ENCODE measurements around the gene MTMR6. TPM values are rescaled to one million over a fixed set of nuclear protein-coding genes. Genes with fewer than 3 reads are reported as not detected.

MTMR6 gene
- total RNA-seq (2021) (7.7 and 10.8 TPM in 2 replicates), Bru-seq, nascent RNA (percentile 74 among the genes with signal in this experiment), BruChase-seq, experiment 1, labeled RNA remaining after a 2-hour chase (percentile 75 among the genes with signal in this experiment), BruChase-seq, experiment 2, labeled RNA remaining after a 6-hour chase (percentile 84 among the genes with signal in this experiment)
- long read RNA-seq, full-length matches to known transcripts, result 15 of 22 reads
- long read RNA-seq, partial matches to known transcripts, result 1 of 22 reads
- long read RNA-seq, other reads (novel, unspliced or antisense), result 6 of 22 reads

DNA sequence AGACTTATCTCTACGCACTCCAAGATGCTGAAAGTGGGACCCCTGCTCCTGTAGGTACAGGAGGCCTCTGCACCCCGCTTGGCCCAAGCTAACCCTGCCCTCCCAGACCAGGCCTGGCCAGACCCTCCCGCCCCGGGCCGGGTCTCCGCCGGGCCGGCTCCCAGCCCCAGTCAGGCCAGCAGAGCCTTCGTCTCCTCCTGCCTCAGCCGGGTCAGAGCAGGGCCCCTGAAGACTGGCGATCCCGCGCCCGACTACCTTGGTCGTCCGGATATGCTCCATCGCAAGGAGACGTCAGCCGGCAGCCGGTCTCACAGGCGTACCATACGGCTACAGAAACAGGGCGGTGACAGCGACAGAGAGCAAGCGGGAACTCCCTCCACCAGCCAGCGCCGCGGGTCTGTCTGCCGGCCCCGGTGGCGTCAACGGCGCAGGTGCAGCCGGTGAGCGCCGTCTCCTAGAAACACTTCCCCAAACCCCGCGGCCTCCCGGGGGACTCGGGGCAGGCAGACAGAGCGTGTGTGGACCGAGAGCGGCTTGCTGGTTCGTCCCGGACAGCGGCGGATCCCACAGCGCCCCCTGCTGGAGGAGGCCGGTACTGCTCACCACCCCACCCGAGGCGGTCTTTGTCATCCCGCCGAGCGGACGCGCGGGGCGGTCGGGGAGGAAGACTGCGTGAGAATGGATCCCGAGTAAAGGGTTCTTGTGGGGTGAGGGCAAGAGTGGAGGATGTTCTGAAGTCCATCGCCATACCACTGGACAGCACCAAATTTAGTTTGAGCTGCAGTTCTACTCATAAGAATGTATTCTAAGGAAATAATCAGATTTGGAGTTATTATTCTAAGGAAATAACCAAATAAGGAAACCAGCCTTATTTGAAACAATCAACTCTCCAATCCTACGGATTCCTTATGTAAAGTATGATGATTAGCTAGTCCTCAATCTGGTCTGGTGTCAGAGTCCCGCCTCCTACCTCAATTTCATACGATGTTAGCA is at the start of gene MTMR6:
TSS of gene MTMR6 (minus strand) at position 520 of the 993 bp plus-strand sequence. CDS start at position 279, 241 bp downstream.
- H3F3A ChIP-seq (ENCODE audit: insufficient read depth, low read depth), result no peaks in the 10 kb centered on the region
- peak within 1 kb of the TSS; percentile 74 for H3K4me3 ChIP-seq
- H3K4me1 ChIP-seq (replicated peaks; ENCODE audit: insufficient read depth), result peaks cover 13% of the 10 kb centered on the region
- no peaks in the 10 kb centered on the region for H3K9me3 ChIP-seq (ENCODE audit: insufficient read depth, low read depth)
- 0 out of 2 replicates have a peak, but pooled peaks cover 3% of the 10 kb centered on the region for H4K20me1 ChIP-seq (ENCODE audit: insufficient read depth)
- peaks cover 25% of the 10 kb centered on the region for H3K79me2 ChIP-seq (ENCODE audit: low read depth)
- no peaks in the 10 kb centered on the region for H3K27me3 ChIP-seq (ENCODE audit: insufficient read depth, low read depth)
- no peak for TF ChIP-seq EZH2 (IDR thresholded peaks at IDR 0.05; ENCODE audit: low read depth)
- TF ChIP-seq, protein P1, sequence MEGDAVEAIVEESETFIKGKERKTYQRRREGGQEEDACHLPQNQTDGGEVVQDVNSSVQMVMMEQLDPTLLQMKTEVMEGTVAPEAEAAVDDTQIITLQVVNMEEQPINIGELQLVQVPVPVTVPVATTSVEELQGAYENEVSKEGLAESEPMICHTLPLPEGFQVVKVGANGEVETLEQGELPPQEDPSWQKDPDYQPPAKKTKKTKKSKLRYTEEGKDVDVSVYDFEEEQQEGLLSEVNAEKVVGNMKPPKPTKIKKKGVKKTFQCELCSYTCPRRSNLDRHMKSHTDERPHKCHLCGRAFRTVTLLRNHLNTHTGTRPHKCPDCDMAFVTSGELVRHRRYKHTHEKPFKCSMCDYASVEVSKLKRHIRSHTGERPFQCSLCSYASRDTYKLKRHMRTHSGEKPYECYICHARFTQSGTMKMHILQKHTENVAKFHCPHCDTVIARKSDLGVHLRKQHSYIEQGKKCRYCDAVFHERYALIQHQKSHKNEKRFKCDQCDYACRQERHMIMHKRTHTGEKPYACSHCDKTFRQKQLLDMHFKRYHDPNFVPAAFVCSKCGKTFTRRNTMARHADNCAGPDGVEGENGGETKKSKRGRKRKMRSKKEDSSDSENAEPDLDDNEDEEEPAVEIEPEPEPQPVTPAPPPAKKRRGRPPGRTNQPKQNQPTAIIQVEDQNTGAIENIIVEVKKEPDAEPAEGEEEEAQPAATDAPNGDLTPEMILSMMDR (conservative IDR thresholded peaks at IDR 0.05), result peak; percentile 98
- no peaks in the 10 kb centered on the region for H3K36me3 ChIP-seq (ENCODE audit: low read depth)
- no peaks in the 10 kb centered on the region for H3K9me2 ChIP-seq (ENCODE audit: insufficient read depth)
- CTCF ChIA-PET, result no interaction called here
- BruUV-seq (replicated peaks), result TSS peak; percentile 36
- H2AFZ ChIP-seq, result peak within 1 kb of the TSS; percentile 96
- peak; percentile 65 to 85 for DNase-seq
- H3K4me2 ChIP-seq, result peak within 1 kb of the TSS; percentile 93
- no peak within 1 kb of the TSS for H3K27ac ChIP-seq
- POLR2A ChIA-PET (ENCODE audit: unreplicated experiment), result interaction anchor here (0.5 to 0.7 kb wide), 2 partner anchors 19 to 60 kb away, joined by 10 to 16 read pairs; no protein-coding TSS in a partner anchor
- intact Hi-C loops (cut with micrococcal nuclease; ENCODE audit: unreplicated experiment), result no loop called here

DNA sequence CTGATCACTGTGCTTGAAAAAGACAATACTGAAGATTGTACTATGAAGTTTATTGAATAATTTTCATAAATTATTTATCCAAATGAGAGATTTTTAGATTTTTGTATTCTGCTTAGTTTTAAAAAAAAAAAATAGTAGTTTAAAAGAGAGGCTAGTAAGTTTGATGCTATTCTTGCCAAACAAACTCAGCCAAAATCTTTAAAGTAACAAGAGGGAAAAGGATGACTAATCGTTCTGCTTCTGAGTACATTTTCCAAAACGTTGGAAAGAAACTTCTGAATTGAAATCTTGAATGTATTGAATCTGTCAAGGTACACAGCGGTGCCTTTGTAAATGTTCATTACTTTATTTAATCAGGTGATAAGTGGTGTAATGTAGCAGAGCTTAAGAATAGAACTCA is 48.6 kb upstream of the MTMR6 start:
- DNase-seq, result no peak
- POLR2A ChIA-PET (ENCODE audit: unreplicated experiment), result no interaction called here
- no peak overlapping the region for H2AFZ ChIP-seq
- CTCF ChIA-PET, result no interaction called here
- H3K36me3 ChIP-seq (ENCODE audit: low read depth), result peaks cover 57% of the 10 kb centered on the region
- H3K9me3 ChIP-seq (ENCODE audit: insufficient read depth, low read depth), result no peaks in the 10 kb centered on the region
- BruUV-seq (replicated peaks), result no TSS peak
- no peak overlapping the region for H3K4me2 ChIP-seq
- no peaks in the 10 kb centered on the region for H3K27me3 ChIP-seq (ENCODE audit: insufficient read depth, low read depth)
- no peak overlapping the region for H3K27ac ChIP-seq
- peaks cover 7% of the 10 kb centered on the region; the same call in 1 of the 2 replicates for H3F3A ChIP-seq (ENCODE audit: insufficient read depth, low read depth)
- no peak for TF ChIP-seq EZH2 (IDR thresholded peaks at IDR 0.05; ENCODE audit: low read depth)
- TF ChIP-seq, protein P1 (conservative IDR thresholded peaks at IDR 0.05), result no peak
- 0 out of 2 replicates have a peak, but pooled peaks cover 10% of the 10 kb centered on the region for H4K20me1 ChIP-seq (ENCODE audit: insufficient read depth)
- intact Hi-C loops (cut with micrococcal nuclease; ENCODE audit: unreplicated experiment), result no loop called here
- no peaks in the 10 kb centered on the region for H3K79me2 ChIP-seq (ENCODE audit: low read depth)
- no peak overlapping the region for H3K4me3 ChIP-seq
- H3K4me1 ChIP-seq (replicated peaks; ENCODE audit: insufficient read depth), result no peaks in the 10 kb centered on the region
- no peaks in the 10 kb centered on the region for H3K9me2 ChIP-seq (ENCODE audit: insufficient read depth)

DNA sequence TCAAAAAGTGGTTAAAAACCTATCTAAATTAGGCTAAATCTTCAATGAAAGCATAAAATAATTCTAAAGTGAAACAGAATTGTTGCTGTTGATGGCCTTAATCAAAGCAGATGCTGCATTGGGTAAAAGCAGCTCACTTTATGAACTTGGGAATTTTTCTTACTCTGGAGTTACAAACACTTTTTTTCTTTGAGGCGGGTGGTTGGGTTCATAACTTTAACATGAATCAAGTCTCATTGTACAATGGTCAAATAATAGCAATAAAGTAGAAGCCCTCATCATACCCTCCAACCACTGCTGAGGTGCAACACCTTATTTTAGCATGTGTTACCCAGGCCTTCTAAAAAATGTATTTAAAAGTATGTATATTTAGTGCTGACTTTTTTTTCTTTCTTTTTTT is 43.3 kb upstream of the MTMR6 start:
- no peak for DNase-seq
- Histone ChIP-seq H3K27me3 (ENCODE audit: insufficient read depth, low read depth) (no peaks in the 10 kb centered on the region), H3K4me1 (replicated peaks; ENCODE audit: insufficient read depth) (no peaks in the 10 kb centered on the region), H3K27ac (no peak overlapping the region), H3K4me3 (no peak overlapping the region), H3K4me2 (no peak overlapping the region), H4K20me1 (ENCODE audit: insufficient read depth) (0 out of 2 replicates have a peak, but pooled peaks cover 5% of the 10 kb centered on the region), H3K36me3 (ENCODE audit: low read depth) (peaks cover 71% of the 10 kb centered on the region), H2AFZ (no peak overlapping the region), H3K79me2 (ENCODE audit: low read depth) (no peaks in the 10 kb centered on the region), H3F3A (ENCODE audit: insufficient read depth, low read depth) (no peaks in the 10 kb centered on the region), H3K9me3 (ENCODE audit: insufficient read depth, low read depth) (no peaks in the 10 kb centered on the region), H3K9me2 (ENCODE audit: insufficient read depth) (no peaks in the 10 kb centered on the region)
- intact Hi-C loops (cut with micrococcal nuclease; ENCODE audit: unreplicated experiment), result no loop called here
- no TSS peak for BruUV-seq (replicated peaks)
- no peak for TF ChIP-seq EZH2 (IDR thresholded peaks at IDR 0.05; ENCODE audit: low read depth)
- TF ChIP-seq, protein P1 (conservative IDR thresholded peaks at IDR 0.05), result no peak
- ChIA-PET CTCF (no interaction called here), POLR2A (ENCODE audit: unreplicated experiment) (no interaction called here)
